HUES48 (cell line): ENCODE results near the gene UGT1A7.
"Not testable (repeated sequence)": the region's sequence is repeated elsewhere in the genome, so short reads cannot be mapped to it uniquely, and the experiment has no call there.

ENCODE experiments used
- H3K27ac ChIP-seq: one replicate; pipeline ENCODE4 v1.7.0; 2013; ENCODE audit warnings: low read depth, low read length, inconsistent platforms
- H3K27me3 ChIP-seq: 2 replicates; pipeline ENCODE4 v1.6.1; 2013; ENCODE audit warnings: mild to moderate bottlenecking, low read length; ENCODE audit not compliant: control insufficient read depth, insufficient read depth
- H3K36me3 ChIP-seq: 2 replicates; pipeline ENCODE4 v1.6.1; 2013; ENCODE audit warnings: low read length; ENCODE audit not compliant: control insufficient read depth, insufficient read depth
- H3K4me1 ChIP-seq: 2 replicates; pipeline ENCODE4 v1.6.1; 2013; ENCODE audit warnings: mild to moderate bottlenecking, low read length; ENCODE audit not compliant: control insufficient read depth, insufficient read depth
- H3K4me3 ChIP-seq: 2 replicates; pipeline ENCODE4 v1.5.1; 2013; ENCODE audit warnings: mild to moderate bottlenecking, low read depth, low read length
- H3K9ac ChIP-seq: 2 replicates; pipeline ENCODE4 v1.6.1; 2013; ENCODE audit warnings: mild to moderate bottlenecking, low read depth, low read length, moderate library complexity
- H3K9me3 ChIP-seq: 2 replicates; pipeline ENCODE4 v1.6.1; 2013; ENCODE audit warnings: low read length; ENCODE audit not compliant: control insufficient read depth, insufficient read depth

Gene UGT1A7

DNA sequence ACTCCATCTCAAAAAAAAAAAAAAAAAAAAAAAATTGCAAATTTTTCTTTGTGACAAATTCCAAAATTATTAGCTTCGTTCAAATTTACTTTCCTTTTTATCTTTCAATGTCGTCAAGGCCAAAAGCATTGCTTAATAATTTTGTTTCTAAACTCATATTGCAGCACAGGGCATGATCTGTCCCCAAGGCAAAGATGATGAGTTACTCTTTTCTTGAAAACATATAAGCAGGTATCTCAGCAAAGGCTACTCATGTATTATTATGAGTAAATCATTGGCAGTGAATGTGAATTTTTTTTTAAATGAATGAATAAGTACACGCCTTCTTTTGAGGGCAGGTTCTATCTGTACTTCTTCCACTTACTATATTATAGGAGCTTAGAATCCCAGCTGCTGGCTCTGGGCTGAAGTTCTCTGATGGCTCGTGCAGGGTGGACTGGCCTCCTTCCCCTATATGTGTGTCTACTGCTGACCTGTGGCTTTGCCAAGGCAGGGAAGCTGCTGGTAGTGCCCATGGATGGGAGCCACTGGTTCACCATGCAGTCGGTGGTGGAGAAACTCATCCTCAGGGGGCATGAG, at the start of gene UGT1A7:
UGT1A7 (plus strand) TSS at position 381 of the 579 bp plus-strand sequence; CDS start at position 418, 37 bp downstream.
- H3K9ac ChIP-seq: no peak within 1 kb of the TSS
- H3K4me3 ChIP-seq: no peak within 1 kb of the TSS
- no peaks in the 10 kb centered on the region for H3K9me3 ChIP-seq
- no peaks in the 10 kb centered on the region for H3K27me3 ChIP-seq
- H3K4me1 ChIP-seq: no peaks in the 10 kb centered on the region
- H3K27ac ChIP-seq: no peak within 1 kb of the TSS
- H3K36me3 ChIP-seq: no peaks in the 10 kb centered on the region

- H3K9me3 ChIP-seq, H3K27ac ChIP-seq, H3K4me1 ChIP-seq, H3K27me3 ChIP-seq, H3K36me3 ChIP-seq, H3K9ac ChIP-seq, H3K4me3 ChIP-seq: not testable (repeated sequence)
These were observed 45.4 kb upstream of the UGT1A7 start, which contains the start of gene UGT1A10 for GRCh38 chr2:233636306-233636705. Gene UGT1A10, plus strand, starts transcription at chr2:233636448. Its CDS starts 75 bp downstream, at chr2:233636523.

DNA sequence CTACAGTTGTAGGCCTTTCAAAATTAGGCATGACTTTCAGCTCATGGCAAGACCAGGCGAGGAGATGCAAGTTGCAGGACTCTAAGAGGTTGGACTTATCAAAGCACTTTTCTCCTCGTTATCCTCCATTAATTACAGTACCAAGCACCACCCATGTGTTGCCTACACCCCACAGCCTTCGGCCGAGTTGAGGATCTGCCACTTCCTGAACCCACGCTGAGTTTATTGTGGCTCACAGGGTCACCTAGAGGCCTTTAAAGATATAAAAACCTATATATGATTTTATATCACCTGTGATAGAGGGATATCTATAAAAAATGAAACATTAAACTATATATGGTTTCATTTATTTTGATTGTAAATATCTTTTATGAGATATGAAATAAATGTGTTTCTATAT, 42.9 kb upstream of the UGT1A7 start:
- no peaks in the 10 kb centered on the region for H3K4me1 ChIP-seq
- no peak overlapping the region for H3K9ac ChIP-seq
- no peaks in the 10 kb centered on the region for H3K36me3 ChIP-seq
- H3K27me3 ChIP-seq: no peaks in the 10 kb centered on the region
- peaks cover 8% of the 10 kb centered on the region for H3K9me3 ChIP-seq
- H3K27ac ChIP-seq: no peak overlapping the region
- H3K4me3 ChIP-seq: no peak overlapping the region

GRCh38 chr2:233639860-233640259, 41.8 kb upstream of the UGT1A7 start:
- Histone ChIP-seq H3K36me3 (no peaks in the 10 kb centered on the region), H3K27me3 (no peaks in the 10 kb centered on the region), H3K27ac (no peak overlapping the region), H3K9me3 (peaks cover 11% of the 10 kb centered on the region), H3K9ac (no peak overlapping the region), H3K4me3 (no peak overlapping the region), H3K4me1 (no peaks in the 10 kb centered on the region)

DNA sequence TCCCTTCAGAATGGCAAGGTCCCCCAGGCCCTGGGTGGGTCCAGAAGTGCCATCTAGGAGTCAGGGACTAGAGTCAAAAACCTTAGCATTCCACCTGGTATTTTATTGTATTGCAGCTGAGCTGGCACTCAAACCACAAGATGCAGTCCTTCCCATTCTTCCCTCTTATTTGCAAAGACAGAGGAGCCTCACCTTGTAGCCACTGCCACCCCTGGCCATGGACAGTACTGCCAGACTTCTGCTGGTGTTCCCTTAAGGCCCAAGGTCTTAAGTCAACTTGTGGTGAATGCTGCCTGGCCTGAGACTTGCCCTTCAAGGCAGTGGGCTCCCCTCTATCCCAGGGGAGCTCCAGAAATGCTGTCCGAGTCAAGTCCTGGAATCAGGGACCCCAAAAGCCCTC, 38.6 kb upstream of the UGT1A7 start:
- H3K4me1 ChIP-seq: no peaks in the 10 kb centered on the region
- no peaks in the 10 kb centered on the region for H3K27me3 ChIP-seq
- H3K36me3 ChIP-seq: no peaks in the 10 kb centered on the region
- H3K27ac ChIP-seq: no peak overlapping the region
- no peak overlapping the region for H3K4me3 ChIP-seq
- peaks cover 25% of the 10 kb centered on the region for H3K9me3 ChIP-seq
- H3K9ac ChIP-seq: no peak overlapping the region

DNA sequence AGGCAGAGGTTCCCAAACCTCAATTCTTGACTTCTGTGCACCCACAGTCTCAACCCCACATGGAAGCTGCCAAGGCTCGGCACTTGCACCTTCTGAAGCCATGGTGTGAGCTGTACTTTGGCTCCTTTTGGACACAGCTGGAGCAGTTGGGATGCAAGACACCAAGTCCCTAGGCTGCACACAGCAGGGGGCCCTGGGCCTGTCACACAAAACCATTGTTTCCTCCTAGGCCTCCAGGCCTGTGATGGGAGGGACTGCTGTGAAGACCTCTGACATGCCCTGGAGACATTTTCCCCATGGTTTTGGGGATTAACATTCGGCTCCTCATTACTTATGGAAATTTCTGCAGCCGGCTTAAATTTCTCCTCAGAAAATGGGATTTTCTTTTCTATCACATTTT, 35.7 kb upstream of the UGT1A7 start:
- H3K4me1 ChIP-seq, H3K4me3 ChIP-seq, H3K9ac ChIP-seq, H3K27me3 ChIP-seq, H3K36me3 ChIP-seq, H3K27ac ChIP-seq: not testable (repeated sequence)
- peaks cover 28% of the 10 kb centered on the region for H3K9me3 ChIP-seq

GRCh38 chr2:233650981-233651380, 30.7 kb upstream of the UGT1A7 start:
- Histone ChIP-seq H3K36me3 (no peaks in the 10 kb centered on the region), H3K4me1 (no peaks in the 10 kb centered on the region), H3K9ac (no peak overlapping the region), H3K9me3 (peaks cover 13% of the 10 kb centered on the region; the same call in 1 of the 2 replicates), H3K27me3 (no peaks in the 10 kb centered on the region), H3K4me3 (no peak overlapping the region), H3K27ac (no peak overlapping the region)

GRCh38 chr2:233651430-233651829, 30.3 kb upstream of the UGT1A7 start:
- Histone ChIP-seq H3K4me3 (no peak overlapping the region), H3K27me3 (no peaks in the 10 kb centered on the region), H3K9ac (no peak overlapping the region), H3K9me3 (peaks cover 9% of the 10 kb centered on the region; the same call in 1 of the 2 replicates), H3K36me3 (no peaks in the 10 kb centered on the region), H3K4me1 (no peaks in the 10 kb centered on the region), H3K27ac (no peak overlapping the region)

- H3K4me3 ChIP-seq: no peak overlapping the region
- no peaks in the 10 kb centered on the region for H3K27me3 ChIP-seq
- no peaks in the 10 kb centered on the region for H3K36me3 ChIP-seq
- H3K9ac ChIP-seq: no peak overlapping the region
- H3K27ac ChIP-seq: no peak overlapping the region
- H3K9me3 ChIP-seq: peaks cover 2% of the 10 kb centered on the region; the same call in 1 of the 2 replicates
- H3K4me1 ChIP-seq: no peaks in the 10 kb centered on the region
These were observed 27.2 kb upstream of the UGT1A7 start for GRCh38 chr2:233654501-233654900.

DNA sequence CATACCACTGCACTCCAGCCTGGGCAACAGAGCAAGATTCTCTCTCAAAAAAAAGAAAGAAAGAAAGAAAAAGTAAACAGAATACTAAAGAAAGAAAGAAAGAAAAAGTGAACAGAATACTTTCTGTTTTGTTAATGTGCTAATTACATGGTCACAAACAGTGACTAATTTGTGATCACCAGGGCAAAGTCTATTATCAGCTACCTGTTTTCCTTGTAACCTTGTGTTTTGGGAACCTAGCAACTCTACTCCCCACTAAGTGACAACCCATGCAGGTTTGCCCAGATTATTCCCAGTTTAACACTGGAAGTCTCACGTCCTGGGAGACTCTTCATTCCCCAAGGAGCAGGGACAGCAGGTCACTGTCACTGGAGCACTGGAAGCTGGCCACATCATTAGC, 26.7 kb upstream of the UGT1A7 start:
- H3K9me3 ChIP-seq: no peaks in the 10 kb centered on the region
- no peaks in the 10 kb centered on the region for H3K36me3 ChIP-seq
- no peak overlapping the region for H3K4me3 ChIP-seq
- H3K4me1 ChIP-seq: no peaks in the 10 kb centered on the region
- H3K27ac ChIP-seq: no peak overlapping the region
- H3K27me3 ChIP-seq: no peaks in the 10 kb centered on the region
- no peak overlapping the region for H3K9ac ChIP-seq

- H3K27ac ChIP-seq, H3K4me1 ChIP-seq, H3K9ac ChIP-seq: not testable (repeated sequence)
These were observed 25.8 kb upstream of the UGT1A7 start for GRCh38 chr2:233655943-233656342.

More at GRCh38 chr2:233655943-233656342, 25.8 kb upstream of the UGT1A7 start:
- not testable (repeated sequence) for H3K4me3 ChIP-seq, H3K27me3 ChIP-seq, H3K36me3 ChIP-seq, H3K9me3 ChIP-seq
